H1 (cell line): ENCODE measurements around the gene COL20A1. TPM values are rescaled to one million over a fixed set of nuclear protein-coding genes. Genes with fewer than 3 reads are reported as not detected.
"Not testable (repeated sequence)": the region's sequence is repeated elsewhere in the genome, so short reads cannot be mapped to it uniquely, and the experiment has no call there.

ENCODE experiments used
- CTCF ChIA-PET: fragments of 300-600 bp; sonication (Branson Sonifier 250); formaldehyde crosslinking; loops from one replicate; lab custom pipeline; 2021; ENCODE audit not compliant: partially characterized antibody; lab: Charles Lee
- POLR2A ChIA-PET: fragments of 300-600 bp; sonication (Branson Sonifier 250); formaldehyde crosslinking; loops from one replicate; lab custom pipeline; 2021; ENCODE audit warnings: inconsistent platforms; ENCODE audit not compliant: partially characterized antibody; lab: Charles Lee
- DNase-seq, 2 experiments: peaks; one replicate each; pipeline versions ENCODE4 v3.0.0 to v3.0.0-alpha.2; 2010 to 2022; ENCODE audit warnings: low spot score in 2 of 2, low read depth in 1 of 2, mixed read lengths in 1 of 2
- FAIRE-seq: peaks from 2 replicates; lab custom pipeline; 2011; peaks lifted over from hg19 to GRCh38; lab: Jason Lieb, UNC
- H2AFZ ChIP-seq: 2 replicates; pipeline ENCODE4 v1.8.1; 2012; ENCODE audit warnings: low read length, inconsistent platforms
- H2AK5ac ChIP-seq: 2 replicates; pipeline ENCODE4 v1.6.1; 2013; ENCODE audit warnings: low read depth, low read length
- H2BK120ac ChIP-seq: replicated peaks from 2 replicates; pipeline ENCODE3; 2013; ENCODE audit warnings: low read depth, low read length, inconsistent platforms
- H2BK12ac ChIP-seq: 2 replicates; pipeline ENCODE4 v1.6.1; 2013; ENCODE audit warnings: low read depth, low read length
- H2BK15ac ChIP-seq: 2 replicates; pipeline ENCODE4 v1.6.1; 2013; ENCODE audit warnings: low read length
- H2BK20ac ChIP-seq: 2 replicates; pipeline ENCODE4 v1.6.1; 2013; ENCODE audit warnings: low read length
- H2BK5ac ChIP-seq: 2 replicates; pipeline ENCODE4 v1.6.1; 2013; ENCODE audit warnings: low read depth, low read length
- H3K14ac ChIP-seq: 2 replicates; pipeline ENCODE4 v1.6.1; 2013; ENCODE audit warnings: inconsistent platforms; ENCODE audit not compliant: insufficient read length
- H3K18ac ChIP-seq: 2 replicates; pipeline ENCODE4 v1.6.1; 2013; ENCODE audit warnings: low read length; ENCODE audit errors: extremely low read depth
- H3K23ac ChIP-seq: 2 replicates; pipeline ENCODE4 v1.6.1; 2013; ENCODE audit warnings: inconsistent platforms; ENCODE audit not compliant: insufficient read length
- H3K23me2 ChIP-seq: 2 replicates; pipeline ENCODE4 v1.6.1; 2013; ENCODE audit warnings: low read depth, low read length
- H3K27ac ChIP-seq: 2 replicates; pipeline ENCODE4 v1.6.1; 2011; ENCODE audit warnings: low read depth, low read length, inconsistent platforms
- H3K27me3 ChIP-seq, 4 experiments: replicated peaks in 1 of 4; 1 replicate in 1 of 4; 2 replicates in 3 of 4; pipeline versions ENCODE4 v1.6.1 to v1.8.1; 2011 to 2013; ENCODE audit warnings: low read length in 3 of 4, mild to moderate bottlenecking in 3 of 4, inconsistent platforms in 2 of 4, mixed read lengths in 2 of 4, moderate library complexity in 1 of 4; ENCODE audit not compliant: control insufficient read depth in 3 of 4, insufficient read depth in 3 of 4; ENCODE audit errors: extremely low read depth in 1 of 4
- H3K36me3 ChIP-seq, 4 experiments: 2 replicates each; pipeline versions ENCODE4 v1.6.1 to v1.8.1; 2011 to 2013; ENCODE audit warnings: mild to moderate bottlenecking in 4 of 4, low read length in 3 of 4, moderate library complexity in 2 of 4, control low read depth in 1 of 4, inconsistent platforms in 1 of 4; ENCODE audit not compliant: insufficient read depth in 4 of 4, control insufficient read depth in 2 of 4
- H3K4ac ChIP-seq: replicated peaks from 2 replicates; pipeline ENCODE3; 2013; ENCODE audit warnings: low read length, low read depth, mixed read lengths, inconsistent platforms; ENCODE audit not compliant: insufficient read length
- H3K4me1 ChIP-seq, 4 experiments: replicated peaks in 1 of 4; 1 replicate in 1 of 4; 2 replicates in 3 of 4; pipeline versions ENCODE4 v1.6.1 to v1.8.1; 2011 to 2013; ENCODE audit warnings: low read length in 3 of 4, inconsistent platforms in 2 of 4, mixed read lengths in 1 of 4; ENCODE audit not compliant: insufficient read depth in 4 of 4, control insufficient read depth in 3 of 4
- H3K4me2 ChIP-seq, 2 experiments: 2 replicates each; pipeline versions ENCODE4 v1.6.1 to v1.8.1; 2011 to 2013; ENCODE audit warnings: low read depth in 2 of 2, low read length in 2 of 2, control low read depth in 1 of 2, inconsistent platforms in 1 of 2, mild to moderate bottlenecking in 1 of 2; ENCODE audit not compliant: insufficient read depth in 1 of 2
- H3K4me3 ChIP-seq, 4 experiments: fragments of 200-600, 300-600 bp in 1 of 4; sonication (generic), shearing (Covaris generic), sonication (Bioruptor Twin) in 1 of 4; 2 replicates each; pipeline versions ENCODE4 v1.5.1 to v1.8.1; 2011 to 2016; ENCODE audit warnings: low read length in 4 of 4, low read depth in 3 of 4, control low read depth in 2 of 4, inconsistent platforms in 2 of 4, mild to moderate bottlenecking in 2 of 4, mixed read lengths in 1 of 4, moderate library complexity in 1 of 4; ENCODE audit not compliant: insufficient read depth in 2 of 4; ENCODE audit errors: extremely low read depth in 1 of 4
- H3K56ac ChIP-seq: replicated peaks from 2 replicates; pipeline ENCODE3; 2013; ENCODE audit warnings: low read depth, mild to moderate bottlenecking, mixed read lengths, low read length, inconsistent platforms; ENCODE audit not compliant: insufficient read length
- H3K79me1 ChIP-seq: 2 replicates; pipeline ENCODE4 v1.6.1; 2013; ENCODE audit warnings: low read depth, low read length, control low read depth
- H3K79me2 ChIP-seq, 2 experiments: 2 replicates each; pipeline versions ENCODE4 v1.6.1 to v1.8.1; 2012 to 2013; ENCODE audit warnings: low read length in 2 of 2, mild to moderate bottlenecking in 2 of 2, inconsistent platforms in 1 of 2; ENCODE audit not compliant: insufficient read depth in 2 of 2, control insufficient read depth in 1 of 2
- H3K9ac ChIP-seq, 4 experiments: replicated peaks in 1 of 4; 1 replicate in 1 of 4; 2 replicates in 3 of 4; pipeline versions ENCODE4 v1.6.1 to v1.8.1; 2011 to 2013; ENCODE audit warnings: low read depth in 3 of 4, low read length in 3 of 4, control low read depth in 2 of 4, mild to moderate bottlenecking in 2 of 4, moderate library complexity in 2 of 4, inconsistent platforms in 1 of 4; ENCODE audit errors: extremely low read depth in 1 of 4
- H3K9me3 ChIP-seq, 2 experiments: 2 replicates each; pipeline versions ENCODE4 v1.6.1 to v1.8.1; 2012 to 2013; ENCODE audit warnings: mild to moderate bottlenecking in 2 of 2, moderate library complexity in 2 of 2, control low read depth in 1 of 2, inconsistent platforms in 1 of 2, low read depth in 1 of 2, low read length in 1 of 2, mixed read lengths in 1 of 2; ENCODE audit not compliant: insufficient read depth in 2 of 2
- H4K20me1 ChIP-seq, 2 experiments: replicated peaks in 1 of 2; 2 replicates each; pipeline versions ENCODE3 to v1.8.1; 2011 to 2013; ENCODE audit warnings: inconsistent platforms in 2 of 2, low read length in 2 of 2, mild to moderate bottlenecking in 1 of 2; ENCODE audit not compliant: insufficient read depth in 2 of 2, control insufficient read depth in 1 of 2
- H4K5ac ChIP-seq: 2 replicates; pipeline ENCODE4 v1.6.1; 2013; ENCODE audit warnings: low read length, low read depth, mixed read lengths, inconsistent platforms; ENCODE audit not compliant: insufficient read length
- H4K8ac ChIP-seq: 2 replicates; pipeline ENCODE4 v1.8.0; 2013; ENCODE audit warnings: mild to moderate bottlenecking, moderate library complexity, low read length, inconsistent platforms; ENCODE audit not compliant: insufficient read depth; ENCODE audit errors: extremely low read depth
- H4K91ac ChIP-seq: replicated peaks from 2 replicates; pipeline ENCODE3; 2013; ENCODE audit warnings: low read length, mixed read lengths, inconsistent platforms; ENCODE audit not compliant: insufficient read length
- WGBS, 2 experiments: shearing (Covaris generic) in 1 of 2; methylation state at CpG; one replicate each; pipeline versions ENCODE4 v1.1.6 to v1.1.7; 2013 to 2015; ENCODE audit warnings: low lambda C conversion rate in 2 of 2, mixed read lengths in 2 of 2, inconsistent platforms in 1 of 2, low coverage in 1 of 2, missing lambda C conversion rate in 1 of 2; ENCODE audit not compliant: insufficient replicate concordance in 2 of 2, insufficient coverage in 1 of 2, insufficient read length in 1 of 2; ENCODE audit errors: extremely low coverage in 1 of 2, missing lambda C conversion rate in 1 of 2; 5-methylcytosine and 5-hydroxymethylcytosine counted together
- polyA plus RNA-seq, 7 experiments: library from polyadenylated mRNA; depleted of rRNA in 3 of 7; stranded (reverse) in 5 of 7; unstranded in 2 of 7; fragments of >200 nt in 5 of 7; fragments of 200-250 nt in 2 of 7; gene quantifications; 1 replicate in 5 of 7; 2 replicates in 1 of 7; 4 replicates in 1 of 7; pipeline versions ENCODE4 v1.2.1 to v1.2.3, GENCODE V29; 2011 to 2013; ENCODE audit warnings: missing spikeins in 2 of 7, mixed read lengths in 2 of 7
- total RNA-seq: library from RNA; stranded (reverse); fragmentation: NEBNext Ultra II Directional; extraction: Animal tissue kit (Norgen Biotek cat#: 25700); gene quantifications from 2 replicates; pipeline ENCODE4 v1.2.1, GENCODE V29; 2021

The COL20A1 gene
- total and polyA plus RNA-seq, 2 of the 8 experiments (the other 6 are each of a cell fraction or from before 2014, with no cell fraction given) = 0.19 to 0.21 TPM

- H2AFZ ChIP-seq, H4K91ac ChIP-seq, H4K5ac ChIP-seq, H3K14ac ChIP-seq, H3K23me2 ChIP-seq, H3K56ac ChIP-seq, H4K20me1 ChIP-seq, H3K27me3 ChIP-seq, H2BK120ac ChIP-seq, H2BK15ac ChIP-seq, H3K4ac ChIP-seq, H3K23ac ChIP-seq, H3K18ac ChIP-seq, CTCF ChIA-PET, H3K4me3 ChIP-seq, H3K79me2 ChIP-seq, H3K27ac ChIP-seq, POLR2A ChIA-PET, H2BK5ac ChIP-seq, H3K9ac ChIP-seq, H3K9me3 ChIP-seq, DNase-seq, H2BK12ac ChIP-seq, H3K79me1 ChIP-seq, H3K4me1 ChIP-seq, H2BK20ac ChIP-seq, H3K36me3 ChIP-seq, H3K4me2 ChIP-seq, FAIRE-seq, H4K8ac ChIP-seq, H2AK5ac ChIP-seq: not testable (repeated sequence)
- WGBS, 2 experiments = 85% methylated on average over 14 of the region's 14 CpGs; no CpG with 5 or more reads in 1 of the 2 experiments
Observed at GRCh38 chr20:63339154-63340094, 46.4 kb downstream of the COL20A1 start.
